PC-3 (cell line): ENCODE measurements around the gene KCTD2.

Experiments
- EZH2 ChIP-seq: fragments of 300-600 bp; sonication (generic); IDR thresholded peaks from one replicate; pipeline ENCODE4 v1.6.1; 2017; ENCODE audit warnings: antibody characterized with exemption, mild to moderate bottlenecking, low read length; ENCODE audit not compliant: unreplicated experiment
- EZH2phosphoT487 ChIP-seq: fragments of 300-600 bp; sonication (generic); IDR thresholded peaks from 2 replicates; pipeline ENCODE4 v1.6.1; 2018; ENCODE audit warnings: mild to moderate bottlenecking, antibody characterized with exemption, low read length, borderline replicate concordance
- TF ChIP-seq, protein P1 (sequence below): fragments of 300-600 bp; sonication (generic); conservative IDR thresholded peaks from 2 replicates; pipeline ENCODE4 v1.5.1; 2017; ENCODE audit warnings: antibody characterized with exemption, low read depth, mild to moderate bottlenecking, low read length

DNA sequence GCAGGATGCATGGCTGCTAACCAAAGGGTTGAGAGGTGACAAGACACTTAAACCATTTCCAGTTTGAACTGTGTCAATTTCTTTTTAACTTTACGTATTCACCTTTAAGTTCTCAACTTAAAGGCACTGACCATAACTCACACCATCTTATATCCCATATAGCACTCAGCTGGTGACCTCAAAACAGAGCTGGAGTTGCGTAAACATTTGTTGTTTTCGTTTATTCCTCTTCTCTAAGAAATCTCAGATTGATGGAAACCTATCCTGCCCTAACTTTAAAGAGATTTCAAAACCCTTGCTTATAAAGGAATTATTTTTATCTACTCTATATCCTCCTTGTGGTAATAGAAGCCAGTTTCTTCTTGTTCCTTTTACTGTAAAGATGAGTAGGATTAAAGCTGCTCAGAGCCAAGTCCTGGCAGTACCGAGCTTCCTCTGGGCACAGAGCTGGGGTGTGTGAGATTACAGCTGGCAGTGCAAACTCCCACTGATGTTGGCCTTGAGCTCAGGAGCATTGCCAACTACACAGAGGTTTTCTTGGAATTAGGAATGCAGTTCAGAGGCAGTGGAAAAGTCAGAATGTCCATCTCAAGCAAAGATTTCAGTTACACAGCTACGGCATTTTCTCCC, 1.3 kb downstream of the KCTD2 start:
- TF ChIP-seq, protein P1, sequence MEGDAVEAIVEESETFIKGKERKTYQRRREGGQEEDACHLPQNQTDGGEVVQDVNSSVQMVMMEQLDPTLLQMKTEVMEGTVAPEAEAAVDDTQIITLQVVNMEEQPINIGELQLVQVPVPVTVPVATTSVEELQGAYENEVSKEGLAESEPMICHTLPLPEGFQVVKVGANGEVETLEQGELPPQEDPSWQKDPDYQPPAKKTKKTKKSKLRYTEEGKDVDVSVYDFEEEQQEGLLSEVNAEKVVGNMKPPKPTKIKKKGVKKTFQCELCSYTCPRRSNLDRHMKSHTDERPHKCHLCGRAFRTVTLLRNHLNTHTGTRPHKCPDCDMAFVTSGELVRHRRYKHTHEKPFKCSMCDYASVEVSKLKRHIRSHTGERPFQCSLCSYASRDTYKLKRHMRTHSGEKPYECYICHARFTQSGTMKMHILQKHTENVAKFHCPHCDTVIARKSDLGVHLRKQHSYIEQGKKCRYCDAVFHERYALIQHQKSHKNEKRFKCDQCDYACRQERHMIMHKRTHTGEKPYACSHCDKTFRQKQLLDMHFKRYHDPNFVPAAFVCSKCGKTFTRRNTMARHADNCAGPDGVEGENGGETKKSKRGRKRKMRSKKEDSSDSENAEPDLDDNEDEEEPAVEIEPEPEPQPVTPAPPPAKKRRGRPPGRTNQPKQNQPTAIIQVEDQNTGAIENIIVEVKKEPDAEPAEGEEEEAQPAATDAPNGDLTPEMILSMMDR, result no peak
- TF ChIP-seq EZH2 (no peak), EZH2phosphoT487 (no peak)
